ENCODE measurements around the gene DTNB.
"Not testable (repeated sequence)": the region's sequence is repeated elsewhere in the genome, so short reads cannot be mapped to it uniquely, and the experiment has no call there.

DTNB gene

GRCh38 chr2:25417715-25418369 is 255.5 kb downstream of the DTNB start:
- DNase-seq (ENCODE audit: low read depth) = no peak
- no peak overlapping the region for H3K4me3 ChIP-seq (ENCODE audit: low read depth, low read length)
- TF ChIP-seq, protein P1, sequence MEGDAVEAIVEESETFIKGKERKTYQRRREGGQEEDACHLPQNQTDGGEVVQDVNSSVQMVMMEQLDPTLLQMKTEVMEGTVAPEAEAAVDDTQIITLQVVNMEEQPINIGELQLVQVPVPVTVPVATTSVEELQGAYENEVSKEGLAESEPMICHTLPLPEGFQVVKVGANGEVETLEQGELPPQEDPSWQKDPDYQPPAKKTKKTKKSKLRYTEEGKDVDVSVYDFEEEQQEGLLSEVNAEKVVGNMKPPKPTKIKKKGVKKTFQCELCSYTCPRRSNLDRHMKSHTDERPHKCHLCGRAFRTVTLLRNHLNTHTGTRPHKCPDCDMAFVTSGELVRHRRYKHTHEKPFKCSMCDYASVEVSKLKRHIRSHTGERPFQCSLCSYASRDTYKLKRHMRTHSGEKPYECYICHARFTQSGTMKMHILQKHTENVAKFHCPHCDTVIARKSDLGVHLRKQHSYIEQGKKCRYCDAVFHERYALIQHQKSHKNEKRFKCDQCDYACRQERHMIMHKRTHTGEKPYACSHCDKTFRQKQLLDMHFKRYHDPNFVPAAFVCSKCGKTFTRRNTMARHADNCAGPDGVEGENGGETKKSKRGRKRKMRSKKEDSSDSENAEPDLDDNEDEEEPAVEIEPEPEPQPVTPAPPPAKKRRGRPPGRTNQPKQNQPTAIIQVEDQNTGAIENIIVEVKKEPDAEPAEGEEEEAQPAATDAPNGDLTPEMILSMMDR (IDR thresholded peaks at IDR 0.05; ENCODE audit: control insufficient read depth, extremely low read depth, insufficient read depth) = no peak

DNA sequence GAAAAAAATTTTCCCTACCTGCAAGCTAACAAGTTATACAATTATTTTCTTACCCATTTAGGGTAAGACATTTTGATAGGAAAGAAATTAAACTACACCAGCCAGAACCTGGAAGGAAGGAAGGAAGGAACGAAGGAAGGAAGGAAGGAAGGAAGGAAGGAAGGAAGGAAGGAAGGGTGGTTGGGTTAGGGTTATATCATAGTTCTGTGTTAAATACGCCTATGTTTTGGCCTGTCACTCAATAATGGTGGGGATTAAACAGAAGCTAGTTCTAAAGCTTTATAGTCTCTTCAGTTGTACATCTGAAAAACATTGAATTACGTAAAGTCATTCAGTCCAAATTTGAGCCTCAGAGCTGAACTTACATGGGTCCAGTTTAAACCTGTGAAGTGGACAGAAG is 256.7 kb downstream of the DTNB start:
- TF ChIP-seq, protein P1 (IDR thresholded peaks at IDR 0.05; ENCODE audit: control insufficient read depth, extremely low read depth, insufficient read depth) = no peak
- no peak overlapping the region for H3K4me3 ChIP-seq (ENCODE audit: low read depth, low read length)
- DNase-seq (ENCODE audit: low read depth) = no peak

- TF ChIP-seq, protein P1 (IDR thresholded peaks at IDR 0.05; ENCODE audit: control insufficient read depth, extremely low read depth, insufficient read depth) = no peak
- no peak overlapping the region for H3K4me3 ChIP-seq (ENCODE audit: low read depth, low read length)
- DNase-seq (ENCODE audit: low read depth) = no peak
Observed at GRCh38 chr2:25414781-25415180, 258.6 kb downstream of the DTNB start.

DNA sequence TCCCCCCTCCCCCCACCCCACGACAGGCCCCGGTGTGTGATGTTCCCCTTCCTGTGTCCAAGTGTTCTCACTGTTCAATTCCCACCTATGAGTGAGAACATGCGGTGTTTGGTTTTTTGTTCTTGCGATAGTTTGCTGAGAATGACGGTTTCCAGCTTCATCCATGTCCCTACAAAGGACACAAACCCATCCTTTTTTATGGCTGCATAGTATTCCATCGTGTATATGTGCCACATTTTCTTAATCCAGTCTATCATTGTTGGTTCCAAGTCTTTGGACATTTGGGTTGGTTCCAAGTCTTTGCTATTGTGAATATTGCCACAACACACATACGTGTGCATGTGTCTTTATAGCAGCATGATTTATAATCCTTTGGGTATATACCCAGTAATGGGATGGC is 260.0 kb downstream of the DTNB start:
- H3K4me3 ChIP-seq (ENCODE audit: low read depth, low read length) = not testable (repeated sequence)

GRCh38 chr2:25411753-25412152 is 261.6 kb downstream of the DTNB start:
- TF ChIP-seq, protein P1 (IDR thresholded peaks at IDR 0.05; ENCODE audit: control insufficient read depth, extremely low read depth, insufficient read depth) = no peak
- DNase-seq (ENCODE audit: low read depth) = no peak
- no peak overlapping the region for H3K4me3 ChIP-seq (ENCODE audit: low read depth, low read length)

More for the DNA sequence above, 260.0 kb downstream of the DTNB start:
- DNase-seq (ENCODE audit: low read depth) = not testable (repeated sequence)

DNA sequence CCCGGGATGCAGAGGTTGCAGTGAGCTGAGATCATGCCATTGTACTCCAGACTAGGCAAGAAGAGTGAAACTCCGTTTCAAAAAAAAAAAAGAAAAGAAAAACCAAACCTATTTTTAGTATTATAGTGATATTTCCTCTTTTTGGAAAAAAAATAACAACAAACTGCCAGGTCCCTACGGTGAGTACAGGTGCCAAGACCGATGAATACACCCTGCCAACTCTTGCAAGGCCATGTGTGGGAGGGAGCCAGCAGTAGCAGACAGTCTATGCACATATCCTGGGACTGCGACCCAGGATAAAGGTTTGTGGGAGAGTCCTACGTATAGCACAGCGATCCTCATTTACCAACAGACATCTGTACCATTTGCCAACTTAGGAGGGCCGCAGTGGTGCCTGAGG is 262.1 kb downstream of the DTNB start:
- H3K4me3 ChIP-seq (ENCODE audit: low read depth, low read length) = no peak overlapping the region
- DNase-seq (ENCODE audit: low read depth) = no peak
- TF ChIP-seq, protein P1 (IDR thresholded peaks at IDR 0.05; ENCODE audit: control insufficient read depth, extremely low read depth, insufficient read depth) = no peak

DNA sequence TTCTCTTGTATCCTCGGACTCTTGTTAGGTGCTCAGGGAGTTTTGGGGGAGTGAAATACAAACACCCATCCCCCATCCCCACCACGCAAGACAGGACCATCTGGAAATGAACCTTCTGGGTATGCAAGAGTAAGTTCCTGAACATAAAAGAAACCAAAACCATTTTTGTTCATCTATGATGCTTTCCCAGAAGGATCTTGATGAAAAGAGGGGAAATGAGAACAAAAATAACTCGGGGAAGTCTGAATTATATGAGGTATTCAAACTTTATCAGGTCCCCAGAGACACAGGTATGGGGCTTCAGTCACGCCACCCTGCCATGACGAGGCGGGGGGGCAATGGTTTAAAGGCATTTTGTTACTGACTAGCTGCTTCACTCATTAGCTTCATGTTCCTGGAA is 263.0 kb downstream of the DTNB start:
- DNase-seq (ENCODE audit: low read depth) = no peak
- H3K4me3 ChIP-seq (ENCODE audit: low read depth, low read length) = no peak overlapping the region
- TF ChIP-seq, protein P1 (IDR thresholded peaks at IDR 0.05; ENCODE audit: control insufficient read depth, extremely low read depth, insufficient read depth) = no peak

Data from LNCaP clone FGC (cell line).